WTC11 (cell line): ENCODE data around the gene VARS2. TPM values are rescaled to one million over a fixed set of nuclear protein-coding genes. Genes with fewer than 3 reads are reported as not detected.

Experiments used
- ATAC-seq: fragments of 200-7000 bp; cut with Tn5 transposase; 2 replicates; pipeline ENCODE4 v1.10.0; 2021; ENCODE audit warnings: mild to moderate bottlenecking, moderate library complexity
- CTCF ChIA-PET: fragments of 300-600 bp; sonication (Branson Sonifier 250); formaldehyde crosslinking; loops from one replicate; lab custom pipeline; 2021; ENCODE audit warnings: antibody characterized with exemption; lab: Charles Lee
- POLR2A ChIA-PET: fragments of 350-600 bp; sonication (Branson Sonifier 250); formaldehyde crosslinking; loops from one replicate; lab custom pipeline; 2021; ENCODE audit warnings: antibody characterized with exemption; lab: Charles Lee
- DNase-seq: peaks from one replicate; pipeline ENCODE4 v3.0.0; 2021; ENCODE audit warnings: low spot score
- H3K27ac Mint-ChIP-seq: 2 replicates; pipeline ENCODE4 v1.8.0; 2021; ENCODE audit warnings: mixed read lengths
- H3K27me3 Mint-ChIP-seq: 2 replicates; pipeline ENCODE4 v1.8.0; 2021; ENCODE audit warnings: low read depth, mild to moderate bottlenecking, moderate library complexity, mixed read lengths
- H3K36me3 Mint-ChIP-seq: 2 replicates; pipeline ENCODE4 v1.8.0; 2021; ENCODE audit warnings: mixed read lengths
- H3K4me1 Mint-ChIP-seq: 2 replicates; pipeline ENCODE4 v1.8.0; 2022; ENCODE audit warnings: mixed read lengths
- H3K4me3 Mint-ChIP-seq: 2 replicates; pipeline ENCODE4 v1.8.0; 2021; ENCODE audit warnings: mild to moderate bottlenecking, moderate library complexity, mixed read lengths
- H3K9me3 Mint-ChIP-seq: 2 replicates; pipeline ENCODE4 v1.8.0; 2021; ENCODE audit warnings: mixed read lengths
- ATF3 ChIP-seq: sonication (generic); formaldehyde crosslinking; conservative IDR thresholded peaks from 2 replicates; pipeline ENCODE4 v1.8.1; 2022; ENCODE audit warnings: mild to moderate bottlenecking, missing genetic modification reagents
- CTCF ChIP-seq: fragments of 200-600 bp; IDR thresholded peaks from 2 replicates; pipeline ENCODE4 v1.8.0; 2022; ENCODE audit warnings: antibody characterized with exemption
- E2F1 ChIP-seq: sonication (generic); formaldehyde crosslinking; IDR thresholded peaks from 2 replicates; pipeline ENCODE4 v1.8.0; 2022; ENCODE audit warnings: mild to moderate bottlenecking, missing genetic modification reagents
- ETV6 ChIP-seq: sonication (generic); formaldehyde crosslinking; IDR thresholded peaks from 2 replicates; pipeline ENCODE4 v1.8.1; 2022; ENCODE audit warnings: mild to moderate bottlenecking, missing genetic modification reagents
- FOXP1 ChIP-seq: sonication (generic); formaldehyde crosslinking; IDR thresholded peaks from 2 replicates; pipeline ENCODE4 v1.8.0; 2022; ENCODE audit warnings: missing genetic modification reagents, mild to moderate bottlenecking, moderate library complexity, borderline replicate concordance
- GABPB1 ChIP-seq: sonication (generic); formaldehyde crosslinking; IDR thresholded peaks from 2 replicates; pipeline ENCODE4 v1.8.1; 2023; ENCODE audit warnings: mild to moderate bottlenecking, missing genetic modification reagents
- GRHL2 ChIP-seq: fragments of 250-450 bp; sonication (Bioruptor Pico); IDR thresholded peaks from 2 replicates; pipeline ENCODE4 v1.8.0; 2022; ENCODE audit warnings: mild to moderate bottlenecking, moderate library complexity; ENCODE audit not compliant: insufficient replicate concordance, severe bottlenecking
- IRF2 ChIP-seq: sonication (generic); formaldehyde crosslinking; IDR thresholded peaks from 2 replicates; pipeline ENCODE4 v1.8.0; 2022; ENCODE audit warnings: low read depth, missing genetic modification reagents, borderline replicate concordance
- JUN ChIP-seq: sonication (generic); formaldehyde crosslinking; IDR thresholded peaks from 2 replicates; pipeline ENCODE4 v1.8.0; 2023; ENCODE audit warnings: mild to moderate bottlenecking, missing genetic modification reagents
- KAT7 ChIP-seq: sonication (generic); formaldehyde crosslinking; IDR thresholded peaks from 2 replicates; pipeline ENCODE4 v1.8.1; 2023; ENCODE audit warnings: missing genetic modification reagents, mild to moderate bottlenecking, borderline replicate concordance
- NFATC4 ChIP-seq: fragments of 250-450 bp; sonication (Bioruptor Pico); IDR thresholded peaks from 2 replicates; pipeline ENCODE4 v1.9.0; 2021; ENCODE audit warnings: mild to moderate bottlenecking
- TEAD1 ChIP-seq: sonication (generic); formaldehyde crosslinking; IDR thresholded peaks from 2 replicates; pipeline ENCODE4 v1.8.0; 2022; ENCODE audit warnings: mild to moderate bottlenecking, missing genetic modification reagents
- TP53 ChIP-seq: sonication (generic); formaldehyde crosslinking; IDR thresholded peaks from 2 replicates; pipeline ENCODE4 v1.8.1; 2023; ENCODE audit warnings: mild to moderate bottlenecking, missing genetic modification reagents
- ZNF121 ChIP-seq: sonication (generic); formaldehyde crosslinking; IDR thresholded peaks from 2 replicates; pipeline ENCODE4 v1.8.0; 2023; ENCODE audit warnings: missing genetic modification reagents
- ZNF138 ChIP-seq: sonication (generic); formaldehyde crosslinking; conservative IDR thresholded peaks from 2 replicates; pipeline ENCODE4 v1.8.1; 2022; ENCODE audit warnings: mild to moderate bottlenecking, moderate library complexity, missing genetic modification reagents
- ZNF263 ChIP-seq: sonication (generic); formaldehyde crosslinking; IDR thresholded peaks from 2 replicates; pipeline ENCODE4 v1.8.1; 2022; ENCODE audit warnings: low read depth, mild to moderate bottlenecking, moderate library complexity, missing genetic modification reagents
- ZNF512 ChIP-seq: sonication (generic); formaldehyde crosslinking; IDR thresholded peaks from 2 replicates; pipeline ENCODE4 v1.8.1; 2022; ENCODE audit warnings: missing genetic modification reagents, borderline replicate concordance
- ZNF671 ChIP-seq: fragments of 250-450 bp; sonication (Bioruptor Pico); IDR thresholded peaks from 2 replicates; pipeline ENCODE4 v1.8.0; 2021; ENCODE audit warnings: mild to moderate bottlenecking
- total RNA-seq: library from RNA; stranded (reverse); gene quantifications from 3 replicates; pipeline ENCODE4 v1.2.3, GENCODE V29; 2021

Gene VARS2
- total RNA-seq, 1 experiment from 2014 or later: 65.6 TPM

- TF ChIP-seq E2F1 (CRISPR knock-in tag): no peak
- TF ChIP-seq ZNF512: no peak
- no peak for TF ChIP-seq ZNF138 (CRISPR knock-in tag)
- TF ChIP-seq ZNF263 (CRISPR knock-in tag): no peak
- TF ChIP-seq GRHL2 (CRISPR knock-in tag): no peak
- no peak for TF ChIP-seq NFATC4 (CRISPR knock-in tag)
- TF ChIP-seq JUN: no peak
- TF ChIP-seq FOXP1 (CRISPR knock-in tag): no peak
These were observed 984 bp downstream of the VARS2 start (continued) for GRCh38 chr6:30914854-30915590.

- H3K4me1 Mint-ChIP-seq: peaks cover 22% of the 10 kb centered on the region
- peak overlapping the region; percentile 54 for H3K4me3 Mint-ChIP-seq
- peaks cover 57% of the 10 kb centered on the region for H3K36me3 Mint-ChIP-seq
These were observed 1.5 kb downstream of the VARS2 start for GRCh38 chr6:30915591-30915946.

GRCh38 chr6:30917041-30917440 lies 3.0 kb downstream of the VARS2 start:
- H3K27me3 Mint-ChIP-seq: no peaks in the 10 kb centered on the region
- ChIA-PET CTCF (interaction anchor here (1.1 to 6.4 kb wide), 7 partner anchors 95 to 170 kb away, joined by 3 to 124 read pairs (median 5); no protein-coding TSS in a partner anchor), POLR2A (interaction anchor here (0.7 to 1.4 kb wide), 2 partner anchors 32 to 36 kb away, joined by 3 to 4 read pairs; no protein-coding TSS in a partner anchor)
- H3K9me3 Mint-ChIP-seq: no peaks in the 10 kb centered on the region
- ATAC-seq: no peak
- peaks cover 22% of the 10 kb centered on the region for H3K4me1 Mint-ChIP-seq
- no peak overlapping the region for H3K27ac Mint-ChIP-seq
- H3K36me3 Mint-ChIP-seq: peaks cover 51% of the 10 kb centered on the region
- no peak for TF ChIP-seq TEAD1 (CRISPR knock-in tag)
- no peak for TF ChIP-seq KAT7
- no peak for TF ChIP-seq ZNF121 (CRISPR knock-in tag)
- no peak for TF ChIP-seq ETV6 (CRISPR knock-in tag)
- no peak for TF ChIP-seq ZNF671 (CRISPR knock-in tag)
- TF ChIP-seq ATF3 (CRISPR knock-in tag): no peak
- no peak for TF ChIP-seq IRF2 (CRISPR knock-in tag)
- H3K4me3 Mint-ChIP-seq: no peak overlapping the region
- no peak for DNase-seq

More at GRCh38 chr6:30915591-30915946, 1.5 kb downstream of the VARS2 start:
- peak; percentile 29 for DNase-seq
- TF ChIP-seq FOXP1 (CRISPR knock-in tag) (no peak), TP53 (CRISPR knock-in tag) (no peak), GABPB1 (0 out of 2 replicates have a peak, but pooled peaks have one; percentile 5), CTCF (0 out of 2 replicates have a peak, but pooled peaks have one; percentile 20)
- TF ChIP-seq, all 79 proteins: peak for 2
- Mint-ChIP-seq H3K9me3 (no peaks in the 10 kb centered on the region), H3K27me3 (no peaks in the 10 kb centered on the region), H3K27ac (peak overlapping the region; percentile 85)
- ATAC-seq: peak; percentile 62
- ChIA-PET POLR2A (interaction anchor here (1.0 to 1.4 kb wide), 2 partner anchors 35 to 155 kb away, joined by 4 read pairs; no protein-coding TSS in a partner anchor), CTCF (interaction anchor here (0.6 to 6.4 kb wide), 40 partner anchors 9 to 430 kb away, joined by 3 to 124 read pairs (median 5); partner anchors contain the start of genes DDR1, MUCL3, PSORS1C1 and SFTA2)
